GM23248 (cell line): ENCODE measurements around the gene PDIA5. TPM values are rescaled to one million over a fixed set of nuclear protein-coding genes. Genes with fewer than 3 reads are reported as not detected.

ENCODE experiments used
- DNase-seq: peaks from one replicate; pipeline ENCODE4 v3.0.0-alpha.2; 2015
- H2AFZ ChIP-seq: fragments of 200-600 bp; sonication (generic); 2 replicates; pipeline ENCODE4 v1.6.1; 2016; ENCODE audit warnings: antibody characterized with exemption
- H3F3A ChIP-seq: fragments of 200-600 bp; sonication (generic); 2 replicates; pipeline ENCODE4 v1.6.1; 2016; ENCODE audit warnings: mild to moderate bottlenecking, antibody characterized with exemption, mixed run types; ENCODE audit not compliant: insufficient read depth
- H3K27ac ChIP-seq: fragments of 200-600 bp; sonication (generic); 2 replicates; pipeline ENCODE4 v1.5.1; 2016; ENCODE audit warnings: mild to moderate bottlenecking
- H3K27me3 ChIP-seq: fragments of 200-600 bp; sonication (generic); replicated peaks from 2 replicates; pipeline ENCODE4 v1.6.1; 2016; ENCODE audit warnings: mild to moderate bottlenecking; ENCODE audit not compliant: insufficient read depth
- H3K36me3 ChIP-seq: fragments of 200-600 bp; sonication (generic); 2 replicates; pipeline ENCODE4 v1.6.1; 2016; ENCODE audit warnings: low read depth, mild to moderate bottlenecking
- H3K4me1 ChIP-seq: fragments of 200-600 bp; sonication (generic); 2 replicates; pipeline ENCODE4 v1.6.1; 2016; ENCODE audit warnings: mild to moderate bottlenecking; ENCODE audit not compliant: insufficient read depth
- H3K4me2 ChIP-seq: fragments of 200-600 bp; sonication (generic); one replicate; pipeline ENCODE4 v1.6.1; 2016; ENCODE audit warnings: mild to moderate bottlenecking; ENCODE audit not compliant: unreplicated experiment
- H3K4me3 ChIP-seq: fragments of 200-600 bp; sonication (generic); 2 replicates; pipeline ENCODE4 v1.5.1; 2016; ENCODE audit warnings: mild to moderate bottlenecking
- H3K79me2 ChIP-seq: fragments of 200-600 bp; sonication (generic); 2 replicates; pipeline ENCODE4 v1.6.1; 2016; ENCODE audit warnings: mild to moderate bottlenecking; ENCODE audit not compliant: insufficient read depth
- H3K9ac ChIP-seq: fragments of 200-600 bp; sonication (generic); 2 replicates; pipeline ENCODE4 v1.6.1; 2016; ENCODE audit warnings: mild to moderate bottlenecking
- H3K9me2 ChIP-seq: fragments of 200-600 bp; sonication (generic); 2 replicates; pipeline ENCODE4 v1.6.1; 2016; ENCODE audit warnings: mixed run types, mild to moderate bottlenecking, moderate library complexity; ENCODE audit not compliant: insufficient read depth
- H3K9me3 ChIP-seq: fragments of 200-600 bp; sonication (generic); one replicate; pipeline ENCODE4 v1.6.1; 2017; ENCODE audit warnings: low read depth
- H4K20me1 ChIP-seq: fragments of 200-600 bp; sonication (generic); 2 replicates; pipeline ENCODE4 v1.6.0; 2016; ENCODE audit not compliant: insufficient read depth
- EZH2 ChIP-seq: fragments of 200-600 bp; sonication (generic); IDR thresholded peaks from 2 replicates; pipeline ENCODE4 v1.6.1; 2018; ENCODE audit warnings: antibody characterized with exemption, mild to moderate bottlenecking; ENCODE audit not compliant: insufficient read depth, poor library complexity, severe bottlenecking
- EZH2phosphoT487 ChIP-seq: fragments of 200-600 bp; sonication (generic); IDR thresholded peaks from 2 replicates; pipeline ENCODE4 v1.6.1; 2018; ENCODE audit warnings: antibody characterized with exemption, moderate library complexity, mild to moderate bottlenecking, low read depth; ENCODE audit not compliant: insufficient read depth
- WGBS, 2 experiments: methylation state at CpG; one replicate each; pipeline ENCODE4 v1.1.6; 2015 to 2017; ENCODE audit warnings: low lambda C conversion rate in 2 of 2, low coverage in 1 of 2; ENCODE audit errors: missing lambda C conversion rate in 2 of 2; 5-methylcytosine and 5-hydroxymethylcytosine counted together
- in situ Hi-C: fragments of 300-500 bp; cut with MboI; formaldehyde crosslinking; loops from 2 replicates; pipeline ENCODE4 v1.15.0; 2020
- polyA plus RNA-seq: library from polyadenylated mRNA; unstranded; fragments of >200 nt; fragmentation: Nextera tagmentation; extraction: Ambion mirVana; gene quantifications from 2 replicates; pipeline ENCODE4 v1.2.1, GENCODE V29; 2016
- total RNA-seq: library from RNA; depleted of rRNA; stranded (reverse); fragments of >200 nt; shearing (Covaris generic); gene quantifications from 2 replicates; pipeline ENCODE4 v1.2.3, GENCODE V29; 2014

The PDIA5 gene
- total and polyA plus RNA-seq, 2 experiments from 2014 or later = 49.1 to 57.3 TPM

DNA sequence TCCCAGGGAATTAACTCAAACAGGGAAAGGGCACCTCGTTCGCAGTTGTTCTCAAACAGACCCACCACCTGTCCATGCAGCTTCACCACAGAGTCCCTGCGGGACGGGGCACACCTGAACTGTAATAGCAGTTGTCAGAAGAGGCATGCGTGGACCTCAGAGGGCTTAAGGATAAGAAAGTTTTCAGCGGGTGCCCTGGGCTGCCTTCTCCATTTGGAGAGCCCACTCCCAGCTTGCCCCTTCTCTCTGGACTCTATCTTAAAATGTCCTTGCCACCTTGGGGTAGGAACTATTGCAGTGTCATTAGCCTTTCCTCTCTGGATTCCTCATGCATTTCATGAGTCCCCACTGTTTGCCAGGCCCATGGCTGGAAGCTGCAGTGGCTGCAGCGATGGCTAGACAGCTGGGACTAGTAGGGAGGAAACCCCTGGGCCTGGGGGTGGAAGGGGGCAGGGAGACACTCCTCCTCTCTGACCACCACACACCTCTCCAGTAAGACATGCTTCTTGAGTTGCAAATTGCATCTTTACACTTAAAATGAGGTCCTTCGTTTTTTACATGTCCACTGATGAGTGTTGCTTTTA is 33.5 kb downstream of the PDIA5 start:
- H3K9ac ChIP-seq = no peak overlapping the region
- H3K79me2 ChIP-seq = peaks cover 51% of the 10 kb centered on the region
- in situ Hi-C loops = no loop called here
- TF ChIP-seq EZH2 (no peak), EZH2phosphoT487 (no peak)
- no peak overlapping the region for H3K4me2 ChIP-seq
- 84 to 92% methylated on average over 7 to 8 of the region's 8 CpGs for WGBS, 2 experiments
- H3K27ac ChIP-seq = no peak overlapping the region
- H3K36me3 ChIP-seq = peaks cover 16% of the 10 kb centered on the region; the same call in 1 of the 2 replicates
- H3F3A ChIP-seq = peaks cover 15% of the 10 kb centered on the region
- no peak for DNase-seq
- no peak overlapping the region for H2AFZ ChIP-seq
- H4K20me1 ChIP-seq = peaks cover 5% of the 10 kb centered on the region; the same call in 1 of the 2 replicates
- H3K9me2 ChIP-seq = no peaks in the 10 kb centered on the region
- H3K27me3 ChIP-seq = no peaks in the 10 kb centered on the region
- no peaks in the 10 kb centered on the region for H3K9me3 ChIP-seq
- no peak overlapping the region for H3K4me3 ChIP-seq
- H3K4me1 ChIP-seq = peaks cover 32% of the 10 kb centered on the region

DNA sequence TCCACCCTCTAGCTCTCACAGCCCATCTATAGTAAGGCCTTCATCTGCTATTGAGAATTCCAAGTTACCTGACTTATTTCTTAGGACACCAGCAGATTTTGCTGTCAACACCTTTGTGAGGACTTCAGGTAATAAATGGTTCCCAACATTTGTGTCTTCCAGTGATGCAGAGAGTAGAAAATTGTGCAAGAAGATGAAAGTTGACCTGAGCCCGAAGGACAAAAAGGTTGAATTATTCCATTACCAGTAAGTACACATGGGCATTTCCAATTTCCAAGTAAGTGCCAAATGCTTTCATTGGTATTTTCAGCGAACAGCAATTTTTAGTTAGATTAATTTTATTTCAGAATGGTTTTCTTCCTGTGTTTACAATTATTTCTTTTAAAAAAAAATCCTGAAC is 35.4 kb downstream of the PDIA5 start:
- TF ChIP-seq EZH2 = no peak
- no peak for TF ChIP-seq EZH2phosphoT487
- Histone ChIP-seq H3K9ac (no peak overlapping the region), H3K36me3 (peaks cover 22% of the 10 kb centered on the region), H3F3A (peaks cover 15% of the 10 kb centered on the region), H3K9me3 (no peaks in the 10 kb centered on the region), H3K4me2 (no peak overlapping the region), H3K4me3 (no peak overlapping the region), H3K27ac (no peak overlapping the region), H4K20me1 (peaks cover 5% of the 10 kb centered on the region; the same call in 1 of the 2 replicates), H3K4me1 (peaks cover 38% of the 10 kb centered on the region), H3K79me2 (peaks cover 33% of the 10 kb centered on the region), H3K27me3 (no peaks in the 10 kb centered on the region), H3K9me2 (no peaks in the 10 kb centered on the region), H2AFZ (no peak overlapping the region)
- in situ Hi-C loops = no loop called here
- 100% methylated on average over 2 of the region's 2 CpGs for WGBS, 2 experiments
- no peak for DNase-seq

DNA sequence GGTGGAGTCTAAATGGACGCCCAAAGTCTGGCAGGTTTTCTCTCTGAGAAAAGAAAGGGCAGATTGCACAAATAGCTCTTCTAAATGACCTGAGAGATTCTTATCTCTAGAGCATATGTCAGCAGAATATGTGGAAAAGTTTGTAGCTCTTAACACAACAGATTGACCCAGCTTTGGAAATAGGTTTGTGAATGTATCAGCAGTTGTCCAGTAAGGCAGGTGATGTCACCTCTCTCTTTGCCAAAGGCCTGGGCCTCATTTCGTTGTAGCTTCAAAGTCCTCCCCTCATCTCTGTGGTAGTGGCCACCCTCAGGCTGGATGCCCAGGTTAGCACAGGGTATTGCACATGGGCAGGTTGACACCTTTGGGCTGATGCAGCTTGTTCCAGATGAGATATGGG is 36.0 kb downstream of the PDIA5 start:
- H3K79me2 ChIP-seq = peaks cover 27% of the 10 kb centered on the region
- H3F3A ChIP-seq = peaks cover 15% of the 10 kb centered on the region
- H2AFZ ChIP-seq = no peak overlapping the region
- no peak overlapping the region for H3K4me3 ChIP-seq
- TF ChIP-seq EZH2phosphoT487 (no peak), EZH2 (no peak)
- no peaks in the 10 kb centered on the region for H3K9me3 ChIP-seq
- H3K9me2 ChIP-seq = no peaks in the 10 kb centered on the region
- H3K27me3 ChIP-seq = no peaks in the 10 kb centered on the region
- H3K4me1 ChIP-seq = peaks cover 38% of the 10 kb centered on the region
- no peak for DNase-seq
- H3K27ac ChIP-seq = no peak overlapping the region
- peaks cover 26% of the 10 kb centered on the region for H3K36me3 ChIP-seq
- H3K4me2 ChIP-seq = no peak overlapping the region
- H4K20me1 ChIP-seq = peaks cover 5% of the 10 kb centered on the region; the same call in 1 of the 2 replicates
- 90 to 96% methylated on average over 2 of the region's 2 CpGs for WGBS, 2 experiments
- no peak overlapping the region for H3K9ac ChIP-seq
- in situ Hi-C loops = no loop called here

DNA sequence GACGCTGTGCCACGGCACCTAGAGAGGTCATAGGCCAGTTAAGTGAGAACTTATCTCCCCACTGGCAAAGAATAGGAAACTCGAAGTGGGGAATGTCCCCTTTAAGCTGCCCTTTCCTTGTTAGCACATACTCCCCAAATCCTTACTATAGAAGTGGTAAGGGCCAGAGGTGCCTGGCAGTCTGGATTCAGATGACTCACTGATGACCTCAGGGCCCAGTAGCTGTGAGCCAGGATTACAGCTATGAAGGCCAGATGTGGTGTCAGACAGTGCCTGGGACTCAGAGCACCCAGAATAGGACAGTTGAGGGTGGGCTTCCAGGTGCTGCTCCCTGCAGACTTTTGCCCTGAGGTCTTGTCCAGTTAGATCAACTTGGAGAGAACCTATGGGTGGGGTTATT is 37.7 kb downstream of the PDIA5 start:
- Histone ChIP-seq H3K9me3 (no peaks in the 10 kb centered on the region), H2AFZ (no peak overlapping the region), H3K9me2 (no peaks in the 10 kb centered on the region), H3K9ac (no peak overlapping the region), H3K27me3 (no peaks in the 10 kb centered on the region), H4K20me1 (no peaks in the 10 kb centered on the region), H3K36me3 (peaks cover 31% of the 10 kb centered on the region), H3K4me3 (no peak overlapping the region), H3F3A (peaks cover 15% of the 10 kb centered on the region), H3K4me2 (no peak overlapping the region), H3K79me2 (peaks cover 15% of the 10 kb centered on the region), H3K4me1 (peaks cover 27% of the 10 kb centered on the region), H3K27ac (peak overlapping the region; percentile 64)
- peak; percentile 93 for DNase-seq
- TF ChIP-seq EZH2phosphoT487 = no peak
- no peak for TF ChIP-seq EZH2
- in situ Hi-C loops = no loop called here
- 27 to 37% methylated on average over 3 of the region's 3 CpGs for WGBS, 2 experiments
